ENCODE measurements around the gene TAGAP.

The TAGAP gene

GRCh38 chr6:159080217-159080976, 35.6 kb upstream of the TAGAP start:
- TF ChIP-seq CTCF (conservative IDR thresholded peaks at IDR 0.05; ENCODE audit: low read length): no peak
- no peak for DNase-seq (ENCODE audit: low read depth)
- H3K4me3 ChIP-seq (ENCODE audit: low read length): no peak overlapping the region

GRCh38 chr6:159079367-159079766, 34.6 kb upstream of the TAGAP start:
- no peak for TF ChIP-seq CTCF (conservative IDR thresholded peaks at IDR 0.05; ENCODE audit: low read length)
- DNase-seq (ENCODE audit: low read depth): peak; percentile 3
- no peak overlapping the region for H3K4me3 ChIP-seq (ENCODE audit: low read length)

GRCh38 chr6:159077123-159077522, 32.3 kb upstream of the TAGAP start:
- DNase-seq (ENCODE audit: low read depth): no peak
- no peak for TF ChIP-seq CTCF (conservative IDR thresholded peaks at IDR 0.05; ENCODE audit: low read length)
- H3K4me3 ChIP-seq (ENCODE audit: low read length): no peak overlapping the region

- no peak for TF ChIP-seq CTCF (conservative IDR thresholded peaks at IDR 0.05; ENCODE audit: low read length)
- H3K4me3 ChIP-seq (ENCODE audit: low read length): no peak overlapping the region
- no peak for DNase-seq (ENCODE audit: low read depth)
These were observed 30.9 kb upstream of the TAGAP start for GRCh38 chr6:159075506-159076228.

- DNase-seq (ENCODE audit: low read depth): no peak
- no peak overlapping the region for H3K4me3 ChIP-seq (ENCODE audit: low read length)
- no peak for TF ChIP-seq CTCF (conservative IDR thresholded peaks at IDR 0.05; ENCODE audit: low read length)
These were observed 30.1 kb upstream of the TAGAP start for GRCh38 chr6:159074876-159075275.

GRCh38 chr6:159074120-159074684, 29.4 kb upstream of the TAGAP start:
- DNase-seq (ENCODE audit: low read depth): peak; percentile 27
- TF ChIP-seq CTCF (conservative IDR thresholded peaks at IDR 0.05; ENCODE audit: low read length): no peak
- peak overlapping the region; percentile 20; the same call in 1 of the 2 replicates for H3K4me3 ChIP-seq (ENCODE audit: low read length)
